Right renal pelvis (tissue), 4 donors: ENCODE data around the gene TMEM200B. TPM values are rescaled to one million over a fixed set of nuclear protein-coding genes. Genes with fewer than 3 reads are reported as not detected.
"Not testable (repeated sequence)": the region's sequence is repeated elsewhere in the genome, so short reads cannot be mapped to it uniquely, and the experiment has no call there.

ENCODE experiments used
- DNase-seq, 4 donors: peaks; one replicate each; pipeline ENCODE4 v3.0.0-alpha.2; 2013; ENCODE audit warnings: low read depth in 4 of 4, low spot score in 3 of 4, missing footprints in 1 of 4
- polyA plus RNA-seq, 4 donors: library from polyadenylated mRNA; unstranded; fragments of 120-200 nt; gene quantifications; one replicate each; pipeline ENCODE4 v1.2.1, GENCODE V29; 2013; ENCODE audit not compliant: insufficient read length in 4 of 4

TMEM200B gene
- polyA plus RNA-seq = 10 to 100 TPM; 14.3 to 18.8 (median 14.9) TPM

DNA sequence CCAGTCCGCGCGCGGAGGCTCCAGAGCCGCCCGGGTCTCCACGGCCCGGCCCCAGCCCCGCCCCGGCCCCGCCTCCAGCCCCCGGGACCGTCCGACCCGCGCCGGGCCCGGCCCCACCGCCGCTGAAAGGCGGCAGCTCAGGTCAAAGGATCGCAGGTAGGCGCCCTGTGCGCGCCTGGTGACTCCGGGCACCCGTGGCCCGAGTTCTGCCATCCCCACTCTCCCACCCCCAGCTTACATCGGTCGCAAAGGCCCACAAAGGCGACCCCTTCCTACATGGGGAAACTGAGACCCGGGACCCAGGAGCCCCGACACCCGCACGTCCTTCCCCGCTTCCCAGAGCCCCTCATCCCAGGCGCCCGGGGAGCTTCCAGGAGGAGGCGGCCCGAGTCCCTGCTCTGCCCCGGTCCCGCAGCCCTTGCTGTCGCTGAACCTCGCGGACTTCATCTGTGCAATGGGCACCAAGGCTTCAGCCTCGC lies at the start of gene TMEM200B:
TMEM200B (minus strand) TSS at position 17 of the 479 bp plus-strand sequence. CDS start 2,075 bp downstream, outside the sequence.
- peak in 2 of 4 donors; percentile 12 to 29 for DNase-seq

DNA sequence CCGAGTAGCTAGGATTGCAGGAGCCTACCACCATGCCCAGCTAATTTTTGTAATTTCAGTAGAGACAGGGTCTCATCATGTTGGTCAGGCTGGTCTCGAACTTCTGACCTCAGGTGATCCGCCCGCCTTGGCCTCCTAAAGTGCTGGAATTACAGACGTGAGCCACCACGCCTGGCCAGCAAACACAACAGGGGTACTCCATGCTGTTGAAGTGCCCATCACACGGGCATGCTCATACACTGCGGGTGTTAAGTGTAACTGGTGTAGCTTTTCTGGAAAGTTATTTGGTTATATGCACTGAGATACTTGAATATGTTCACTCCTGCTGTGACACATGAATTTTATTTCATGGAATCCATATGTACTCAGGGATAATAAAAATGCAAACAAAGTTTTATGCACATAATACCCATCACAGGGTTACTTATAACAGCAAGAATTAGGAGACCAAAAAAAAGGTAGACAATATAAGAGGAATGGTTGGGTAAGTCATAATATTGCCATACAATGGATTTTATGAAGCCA lies 48.8 kb upstream of the TMEM200B start:
- no peak for DNase-seq

DNA sequence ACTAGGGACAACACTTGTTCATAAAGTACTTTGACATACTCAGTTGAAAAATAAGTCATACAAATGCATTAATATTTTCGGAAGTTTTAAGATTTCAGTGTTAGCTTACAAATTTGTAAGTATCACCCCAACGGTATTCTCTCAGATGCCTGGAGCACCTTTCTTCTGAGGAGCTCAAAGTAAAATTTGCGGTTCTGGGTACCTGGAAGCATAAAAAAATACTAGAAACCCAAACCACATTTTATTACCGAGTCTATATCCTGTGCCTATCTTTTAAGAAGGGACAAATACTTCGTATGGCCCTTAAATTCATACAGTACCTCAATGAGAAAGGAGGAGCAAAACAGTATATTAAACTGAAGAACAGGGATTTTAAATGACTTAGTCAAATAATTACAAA lies 47.8 kb upstream of the TMEM200B start:
- no peak for DNase-seq

DNA sequence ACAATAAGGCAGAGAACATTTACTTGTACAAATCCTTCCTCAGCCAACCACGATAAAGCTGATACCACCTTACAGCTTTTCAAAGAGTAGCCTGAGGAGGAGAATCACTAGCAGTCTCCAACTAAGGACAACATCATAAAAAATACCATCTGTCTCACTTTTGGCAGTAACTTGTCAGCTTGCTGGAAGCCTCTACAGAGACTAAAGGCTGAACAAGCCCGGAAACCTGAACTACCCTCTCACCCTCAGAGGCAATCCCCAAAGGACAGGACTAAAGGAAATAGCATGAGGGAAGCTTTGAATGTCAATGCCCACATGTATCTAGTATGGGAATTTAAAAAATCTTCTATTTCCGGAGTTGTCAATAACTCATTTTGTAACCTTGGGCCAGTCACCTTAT lies 47.4 kb upstream of the TMEM200B start:
- no peak for DNase-seq

DNA sequence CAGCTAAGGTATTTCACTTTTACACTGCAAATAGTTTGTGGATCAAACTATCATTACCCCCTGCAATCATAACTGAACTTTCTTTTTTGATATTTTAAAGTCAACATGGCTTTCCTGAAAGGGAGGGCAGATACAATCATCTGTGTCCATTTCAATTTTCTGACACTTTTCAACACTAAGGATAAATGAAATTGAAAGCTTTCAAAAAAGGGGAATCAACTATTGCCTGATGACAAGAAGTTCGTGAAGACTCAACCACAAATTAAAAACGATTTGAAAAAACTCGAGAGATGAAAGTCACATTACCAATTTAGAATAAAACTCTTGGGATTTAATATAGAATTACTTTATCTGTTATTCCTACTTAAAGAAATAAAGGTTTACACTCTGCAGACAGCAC lies 46.3 kb upstream of the TMEM200B start:
- DNase-seq = no peak

DNA sequence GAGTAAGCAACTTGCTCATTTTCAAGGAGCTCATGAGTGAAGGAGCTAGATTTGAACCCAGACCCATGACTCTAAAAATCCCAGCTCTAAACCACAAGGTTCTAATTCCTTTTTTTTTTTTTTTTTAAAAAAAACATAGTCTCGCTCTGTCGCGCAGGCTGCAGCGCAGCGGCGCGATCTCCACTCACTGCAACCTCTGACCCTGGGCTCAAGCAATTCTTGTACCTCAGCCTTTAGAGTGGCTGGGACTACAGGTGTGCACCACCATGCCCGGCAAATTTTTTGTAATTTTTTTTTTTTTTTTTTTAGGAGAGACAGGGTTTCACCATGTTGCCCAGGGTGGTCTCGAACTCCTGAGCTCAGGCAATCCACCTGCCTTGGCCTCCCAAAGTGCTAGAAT lies 44.2 kb upstream of the TMEM200B start:
- DNase-seq = no peak

DNA sequence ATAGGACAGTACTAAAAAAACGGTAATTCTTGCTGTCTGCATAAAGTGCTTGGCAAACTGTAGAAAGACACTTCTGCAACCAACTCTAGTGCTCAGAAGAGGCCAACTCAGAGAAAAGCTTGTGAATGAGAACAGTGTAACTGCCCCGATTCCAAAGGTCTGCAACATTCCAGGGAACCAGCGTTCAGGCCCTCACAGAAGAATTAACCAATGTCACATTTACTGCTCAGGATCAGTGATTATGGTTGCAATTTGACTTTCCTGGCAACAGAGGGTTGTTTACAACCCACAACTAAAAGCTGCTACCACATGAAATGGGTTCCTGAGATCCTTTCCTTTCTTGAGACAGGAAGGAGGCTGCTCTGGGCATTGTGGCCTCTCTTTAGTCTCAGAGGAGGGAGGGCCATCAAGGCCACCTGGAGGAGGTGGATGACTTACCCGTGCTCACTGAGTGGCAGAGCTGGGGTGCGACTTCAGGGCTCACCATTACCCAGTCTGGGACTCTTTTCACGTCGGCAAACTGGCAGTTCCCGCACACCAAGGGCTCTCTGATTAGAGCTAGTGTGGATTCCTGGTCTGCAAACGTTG lies 42.7 kb upstream of the TMEM200B start:
- DNase-seq = no peak

DNA sequence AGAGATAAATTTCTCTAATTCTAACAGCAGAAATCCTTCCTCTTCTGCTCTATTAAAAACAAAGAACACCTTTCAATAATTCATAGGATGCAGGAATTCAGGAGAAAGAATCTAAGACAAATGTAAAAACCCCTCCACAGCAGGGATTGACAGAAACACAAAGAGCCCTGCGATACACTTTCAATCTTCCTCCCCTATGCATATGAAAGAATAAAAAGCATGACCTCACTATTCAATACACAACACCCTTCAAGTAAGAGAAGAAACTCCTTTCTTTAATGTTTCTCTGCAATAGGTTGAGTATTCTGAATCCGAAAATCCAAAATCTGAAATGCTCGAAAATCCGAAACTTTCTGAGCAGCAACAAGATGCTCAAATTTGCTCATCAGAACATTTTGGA lies 40.9 kb upstream of the TMEM200B start:
- no peak for DNase-seq

DNA sequence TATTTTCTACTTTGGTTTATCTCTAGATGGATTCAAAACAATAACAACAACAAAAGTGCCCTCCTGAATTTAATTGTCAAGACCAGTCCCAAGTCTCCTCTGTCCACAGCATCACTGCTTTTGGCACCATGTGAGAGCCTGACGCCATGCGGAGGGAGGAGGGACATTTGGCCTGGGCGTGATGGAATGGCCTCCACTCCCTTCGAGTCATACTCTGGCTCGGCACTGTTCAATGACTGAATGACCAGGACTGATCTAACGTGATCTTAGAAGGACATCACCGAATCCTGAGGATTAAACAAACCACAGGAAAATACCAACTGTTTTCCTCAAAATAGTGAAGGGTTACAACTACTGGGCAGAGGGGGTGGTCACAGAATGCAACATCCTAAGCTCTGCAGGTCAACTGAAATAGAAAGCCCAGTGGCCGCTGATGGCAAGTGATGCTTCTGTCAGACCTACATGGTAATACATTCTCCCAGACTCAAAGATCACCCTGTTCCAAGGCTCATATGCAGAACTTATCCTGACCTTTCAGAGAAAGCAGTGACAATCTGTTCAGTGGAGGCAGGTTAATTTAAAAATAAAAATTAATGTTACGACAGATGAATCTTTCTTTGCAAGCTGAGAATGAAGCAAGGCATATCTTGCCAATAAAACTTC lies 38.9 kb upstream of the TMEM200B start:
- no peak for DNase-seq

DNA sequence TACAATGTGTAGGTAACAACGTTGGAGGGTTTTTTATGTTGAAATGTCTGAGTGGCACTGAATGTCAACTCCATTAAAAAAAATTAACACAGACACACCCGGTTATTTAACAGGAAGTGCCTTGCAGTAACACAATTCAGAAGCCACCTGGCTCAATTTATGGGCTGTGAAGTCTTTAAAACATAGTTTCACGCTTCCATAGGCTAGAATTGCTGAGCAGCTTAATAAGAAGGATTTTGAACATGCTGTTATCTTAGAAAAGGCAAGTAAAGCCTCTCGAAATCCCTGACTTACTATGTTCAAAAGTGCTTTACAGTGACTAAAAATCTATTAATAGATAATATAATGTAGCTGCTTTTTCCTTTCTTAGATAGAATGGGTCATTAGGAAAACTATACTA lies 38.3 kb upstream of the TMEM200B start:
- DNase-seq = no peak

DNA sequence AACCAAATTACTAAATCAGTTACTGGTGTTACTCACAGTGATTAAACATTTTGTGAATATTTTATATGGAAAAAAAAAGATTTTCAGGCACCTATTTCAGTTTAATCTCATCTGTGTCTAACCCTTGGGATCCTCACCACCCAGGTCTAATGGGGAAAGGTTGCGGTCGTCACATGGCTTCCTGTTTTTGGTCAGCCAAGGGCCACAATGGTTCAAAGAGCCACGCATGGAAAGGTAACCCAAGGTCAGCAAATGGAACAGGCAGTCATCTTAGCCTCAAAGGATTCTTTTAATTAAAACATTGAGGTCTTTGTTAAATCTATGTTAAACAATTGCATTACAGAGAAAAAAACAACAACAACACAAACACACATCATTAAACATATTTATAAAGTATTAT lies 36.1 kb upstream of the TMEM200B start:
- no peak for DNase-seq

DNA sequence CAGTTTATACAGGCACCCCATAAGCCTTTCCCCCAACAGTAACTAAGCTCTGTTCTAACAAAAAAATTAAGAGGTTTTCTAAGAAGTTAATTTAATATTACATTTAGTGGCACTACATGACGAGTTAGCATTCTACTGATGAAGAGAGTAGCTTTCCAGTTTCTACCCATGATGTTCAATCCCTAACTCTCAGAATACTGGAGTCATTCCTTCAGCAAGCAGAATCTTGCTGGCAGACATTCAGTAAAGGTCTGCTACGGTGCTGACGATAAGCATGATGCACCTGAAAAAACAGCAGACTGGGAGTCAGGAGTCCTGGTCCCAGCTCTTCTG lies 33.5 kb upstream of the TMEM200B start:
- no peak for DNase-seq

DNA sequence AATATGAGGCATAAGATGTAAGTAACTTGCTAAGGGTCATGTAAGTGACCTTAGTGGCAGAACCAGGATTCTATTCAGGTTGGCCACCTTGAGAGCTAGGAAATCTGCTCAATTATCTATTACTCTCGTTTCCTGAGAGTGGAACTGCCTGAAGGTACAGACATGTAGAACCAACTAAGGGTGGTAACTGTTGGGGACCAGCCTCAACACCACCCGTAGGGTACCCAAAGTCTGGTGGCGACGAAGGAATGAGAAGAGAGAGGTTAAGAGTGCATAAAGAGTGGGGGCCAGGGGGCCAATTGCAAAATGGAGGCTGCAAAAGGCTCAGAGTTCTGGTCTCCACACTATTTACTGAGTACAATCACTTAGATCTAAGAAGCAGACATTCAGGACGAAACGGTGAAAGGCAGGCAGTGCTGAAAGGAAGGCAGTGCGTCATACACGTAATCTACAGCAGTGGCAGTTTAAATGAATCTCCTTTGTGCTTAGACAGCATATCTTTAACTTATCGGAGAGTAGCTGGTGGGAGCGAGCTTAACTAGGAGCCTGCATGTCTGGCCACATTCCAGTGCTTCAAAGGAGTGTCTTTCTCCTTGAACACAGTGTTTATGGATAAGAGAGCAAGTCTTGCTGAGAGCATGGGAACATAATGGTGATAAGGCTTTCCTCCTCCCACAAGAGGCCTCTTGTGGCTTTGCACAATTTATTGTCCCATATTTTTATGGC lies 33.0 kb upstream of the TMEM200B start:
- DNase-seq = no peak

DNA sequence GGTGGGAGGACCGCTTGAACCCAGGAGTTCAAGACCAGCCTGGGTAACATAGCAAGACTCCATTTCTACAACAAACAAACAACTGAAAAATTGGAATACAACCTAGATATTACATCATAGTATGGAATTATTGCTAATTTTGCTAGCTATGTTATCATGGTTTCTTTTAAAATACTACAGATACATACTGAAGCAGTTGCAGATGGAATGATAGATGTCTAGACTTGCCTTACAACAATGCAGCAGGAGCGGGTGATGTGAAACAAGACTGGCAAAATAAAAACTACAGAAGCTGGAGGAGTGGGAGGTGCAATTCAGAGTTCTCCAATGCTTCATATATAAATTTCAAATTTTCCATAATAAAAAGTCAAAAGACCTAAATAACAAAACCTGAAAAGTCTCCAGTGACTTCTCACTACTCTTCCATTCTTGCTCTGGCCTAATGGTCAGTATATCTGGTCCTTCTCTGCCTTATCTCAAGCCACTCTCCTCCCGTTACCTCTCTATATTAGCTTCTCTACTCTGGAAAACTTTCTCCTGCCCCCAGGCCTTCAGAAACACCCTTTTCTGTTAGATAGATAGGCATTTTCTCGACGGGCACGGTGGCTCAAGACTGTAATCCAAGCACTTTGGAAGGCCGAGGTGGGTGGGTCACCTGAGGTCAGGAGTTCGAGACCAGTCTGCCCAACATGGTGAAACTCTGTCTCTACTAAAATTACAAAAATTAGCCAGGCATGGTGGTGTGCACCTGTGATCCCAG lies 28.5 kb upstream of the TMEM200B start:
- DNase-seq = no peak

DNA sequence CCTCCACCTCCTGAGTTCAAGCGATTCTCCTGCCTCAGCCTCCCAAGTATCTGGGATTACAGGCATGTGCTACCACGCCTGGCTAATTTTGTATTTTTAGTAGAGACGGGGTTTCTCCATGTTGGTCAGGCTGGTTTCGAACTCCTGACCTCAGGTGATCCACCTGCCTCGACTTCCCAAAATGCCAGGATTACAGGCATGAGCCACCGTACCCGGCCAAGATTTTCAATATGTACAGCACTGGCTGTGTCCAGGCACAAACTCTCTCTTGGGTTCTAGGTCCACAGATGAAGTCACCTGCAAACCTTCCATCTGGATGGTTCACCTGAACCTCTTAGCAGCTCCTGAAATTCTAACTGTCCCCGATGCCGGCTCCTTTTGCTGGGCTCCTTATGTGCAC lies 26.6 kb upstream of the TMEM200B start:
- DNase-seq = not testable (repeated sequence)

DNA sequence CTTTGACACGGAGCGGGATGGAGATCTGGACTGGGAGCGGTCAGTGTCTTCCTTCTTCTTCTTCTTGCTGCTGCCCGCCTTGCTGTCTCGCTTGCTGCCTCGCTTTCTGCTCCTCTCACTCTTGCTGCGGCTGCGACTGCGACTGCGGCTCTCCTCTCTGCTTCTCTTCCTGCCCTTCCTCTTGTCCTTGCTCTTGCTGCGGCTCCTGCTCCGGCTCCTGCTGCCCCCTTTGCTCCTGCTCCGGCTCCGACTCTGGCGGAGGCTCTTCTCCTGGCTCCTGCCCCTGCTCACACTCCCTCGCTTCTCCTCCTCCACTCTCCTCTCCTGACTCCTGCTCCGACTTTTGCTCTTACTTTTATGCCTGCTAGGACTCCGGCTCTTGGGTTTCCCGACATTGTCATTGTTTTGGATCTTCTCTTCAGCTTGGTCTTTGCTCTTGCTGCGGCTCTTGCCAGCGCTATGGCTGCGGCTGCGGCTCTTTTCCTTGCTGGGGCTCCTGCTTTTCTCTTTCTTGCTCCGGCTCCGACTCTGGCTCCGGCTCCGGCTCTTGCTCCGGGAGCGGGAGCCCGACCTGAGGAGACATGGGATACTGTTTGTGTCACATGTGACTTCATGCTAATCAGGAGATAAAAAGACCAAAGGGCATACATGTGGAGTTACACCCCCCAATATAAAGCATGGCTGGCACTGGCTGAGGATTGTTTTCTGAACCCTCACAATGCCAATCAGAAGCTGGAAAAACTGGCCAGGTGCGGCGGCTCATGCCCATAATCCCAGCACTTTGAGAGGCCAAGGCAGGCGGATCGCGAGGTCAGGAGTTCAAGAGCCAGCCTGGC lies 25.2 kb upstream of the TMEM200B start:
- DNase-seq = no peak

DNA sequence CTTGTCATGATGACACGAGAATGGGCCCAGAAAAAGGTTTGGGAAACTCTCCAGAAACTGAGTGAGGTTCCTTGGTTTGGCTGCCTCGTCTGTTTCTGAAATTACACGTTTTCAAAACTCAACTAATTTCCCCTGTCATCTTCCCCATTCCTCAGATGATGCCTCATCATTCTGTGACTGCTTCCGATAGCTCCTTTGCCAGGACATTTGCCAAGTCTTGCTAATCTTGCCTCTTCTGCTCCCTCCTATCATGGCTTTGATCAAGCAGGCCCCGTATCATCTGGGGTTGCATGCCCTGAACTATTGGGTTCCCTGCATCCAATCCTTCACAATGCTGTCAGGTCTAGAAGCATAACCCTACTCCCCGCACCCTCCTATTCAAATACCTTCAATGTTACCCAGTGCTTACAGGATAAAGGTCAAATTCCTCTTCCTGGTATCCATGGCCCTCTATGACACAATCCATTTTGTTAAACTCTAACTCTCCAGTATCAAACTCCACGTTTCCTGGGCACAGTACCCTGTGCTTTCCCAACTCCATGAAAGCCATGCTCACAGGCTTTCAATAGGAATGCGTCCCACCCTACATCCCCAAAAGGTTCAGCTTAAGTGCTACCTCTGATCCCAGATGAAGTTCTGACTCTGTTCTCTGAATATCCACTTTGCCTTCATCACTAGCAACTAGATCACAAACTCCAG lies 22.2 kb upstream of the TMEM200B start:
- no peak for DNase-seq

DNA sequence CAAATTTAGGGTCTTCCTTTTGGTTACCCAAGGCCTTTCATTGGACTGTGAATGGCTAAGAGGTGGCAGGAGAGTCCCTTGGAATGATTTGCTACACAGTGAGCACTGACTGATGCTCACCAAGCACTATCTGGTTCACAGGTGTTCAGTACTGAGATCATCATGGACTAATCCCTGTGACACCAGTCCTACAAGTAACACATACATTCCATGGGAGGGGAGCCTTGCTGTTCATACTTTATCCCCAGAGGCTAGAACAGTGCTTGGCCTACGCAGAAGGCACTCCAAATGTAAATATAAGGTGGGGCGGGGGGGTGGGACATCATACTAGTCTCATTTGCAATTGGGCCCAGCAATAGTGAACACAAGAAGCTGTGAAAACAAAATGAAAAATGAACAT lies 20.5 kb upstream of the TMEM200B start:
- DNase-seq = no peak

DNA sequence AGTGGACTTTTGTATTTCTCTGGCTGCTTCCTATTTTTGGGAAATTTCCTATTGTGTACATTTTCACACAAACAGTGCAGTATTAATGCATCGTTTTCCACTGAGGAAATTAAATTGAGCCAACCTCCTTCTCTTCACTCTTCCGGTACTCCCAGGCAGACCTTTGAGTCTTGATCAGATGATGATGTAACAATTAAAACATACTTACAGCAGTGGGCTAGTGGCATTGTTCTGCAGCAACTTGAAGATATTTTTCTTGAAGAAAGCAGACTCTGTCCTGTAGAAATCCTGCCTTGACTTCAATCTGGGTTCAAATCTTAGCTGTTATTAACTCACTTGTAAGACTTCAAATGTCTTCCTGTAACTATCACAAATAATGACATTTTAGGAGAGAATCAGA lies 19.0 kb upstream of the TMEM200B start:
- DNase-seq = no peak
